ENCODE results near the gene ENTPD3. TPM values are rescaled to one million over a fixed set of nuclear protein-coding genes. Genes with fewer than 3 reads are reported as not detected.
"Not testable (repeated sequence)": the region's sequence is repeated elsewhere in the genome, so short reads cannot be mapped to it uniquely, and the experiment has no call there.

ENTPD3 gene
- total RNA-seq, 2 donors from 2014 or later = 3.0 TPM; not detected in 1

GRCh38 chr3:40456940-40457823 lies 70.2 kb downstream of the ENTPD3 start, which contains the start of gene RPL14:
TSS of gene RPL14 (plus strand) at chr3:40457339. CDS start at chr3:40457472, 133 bp downstream.
- no peak for TF ChIP-seq CTCF (IDR thresholded peaks at IDR 0.05)
- DNase-seq (ENCODE audit: low spot score) (peak; percentile 86), ATAC-seq (ENCODE audit: insufficient number of reproducible peaks, low FRiP score, low read depth) (peak; percentile 91)
- no peaks in the 10 kb centered on the region for H3K27me3 ChIP-seq (replicated peaks; ENCODE audit: insufficient read depth)
- peaks cover 25% of the 10 kb centered on the region for H3K36me3 ChIP-seq
- H3K4me3 ChIP-seq = peak within 1 kb of the TSS; percentile 95
- peak within 1 kb of the TSS; percentile 82 to 85 for H3K27ac ChIP-seq
- peaks cover 19 to 39% of the 10 kb centered on the region in 2 donors for H3K4me1 ChIP-seq (ENCODE audit: control insufficient read depth in 1 of 2, low read depth in 2 of 2)
- H3K9me3 ChIP-seq = no peaks in the 10 kb centered on the region

DNA sequence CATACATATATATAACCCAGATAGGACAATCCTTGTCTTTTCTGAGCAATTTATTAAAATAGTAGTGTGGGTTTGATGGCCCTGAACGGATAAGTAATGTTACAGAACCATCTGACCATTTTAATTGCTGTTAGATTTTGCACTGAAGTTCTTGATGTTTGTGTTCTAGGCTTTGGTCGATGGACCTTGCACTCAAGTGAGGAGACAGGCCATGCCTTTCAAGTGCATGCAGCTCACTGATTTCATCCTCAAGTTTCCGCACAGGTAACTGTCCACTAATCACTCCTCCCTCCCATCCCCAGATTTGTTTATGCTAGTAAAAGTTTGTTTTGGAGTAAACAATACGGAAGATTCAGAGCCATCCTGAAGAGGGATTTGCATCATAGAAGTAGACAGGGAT lies 71.5 kb downstream of the ENTPD3 start:
- Histone ChIP-seq H3K36me3 (peaks cover 34% of the 10 kb centered on the region), H3K9me3 (no peaks in the 10 kb centered on the region), H3K4me1 (ENCODE audit: control insufficient read depth in 1 of 2, low read depth in 2 of 2) (peaks cover 16 to 33% of the 10 kb centered on the region in 2 donors), H3K27ac (peak overlapping the region in 1 of 2 donors; percentile 82), H3K4me3 (peak overlapping the region; percentile 95), H3K27me3 (replicated peaks; ENCODE audit: insufficient read depth) (no peaks in the 10 kb centered on the region)
- DNase-seq (ENCODE audit: low spot score) (no peak), ATAC-seq (ENCODE audit: insufficient number of reproducible peaks, low FRiP score, low read depth) (no peak)
- TF ChIP-seq CTCF (IDR thresholded peaks at IDR 0.05) = no peak

GRCh38 chr3:40460481-40460880 lies 73.5 kb downstream of the ENTPD3 start:
- not testable (repeated sequence) for H3K9me3 ChIP-seq; H3K27ac ChIP-seq; DNase-seq (ENCODE audit: low spot score); H3K4me3 ChIP-seq; ATAC-seq (ENCODE audit: insufficient number of reproducible peaks, low FRiP score, low read depth); H3K27me3 ChIP-seq (replicated peaks; ENCODE audit: insufficient read depth)
- peaks cover 11 to 26% of the 10 kb centered on the region in 2 donors for H3K4me1 ChIP-seq (ENCODE audit: control insufficient read depth in 1 of 2, low read depth in 2 of 2)
- peaks cover 37% of the 10 kb centered on the region for H3K36me3 ChIP-seq

DNA sequence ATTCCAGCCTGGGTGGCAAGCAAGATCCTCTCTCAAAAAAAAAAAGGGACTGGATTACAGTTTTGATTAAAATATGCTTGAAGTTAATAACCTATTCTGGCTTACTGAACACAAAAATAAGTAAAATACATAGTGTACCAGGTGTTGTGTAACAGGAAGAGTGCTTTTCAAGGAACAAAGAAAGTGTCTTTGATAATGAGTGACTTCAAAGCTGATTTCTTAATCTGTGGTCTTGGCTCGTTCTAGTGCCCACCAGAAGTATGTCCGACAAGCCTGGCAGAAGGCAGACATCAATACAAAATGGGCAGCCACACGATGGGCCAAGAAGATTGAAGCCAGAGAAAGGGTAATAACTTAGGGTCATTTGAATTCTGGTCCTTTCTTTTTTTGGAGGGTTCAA lies 74.2 kb downstream of the ENTPD3 start:
- no peak for DNase-seq (ENCODE audit: low spot score)
- ATAC-seq (ENCODE audit: insufficient number of reproducible peaks, low FRiP score, low read depth) = no peak
- H3K4me3 ChIP-seq = no peak overlapping the region
- TF ChIP-seq CTCF (IDR thresholded peaks at IDR 0.05) = no peak
- H3K27ac ChIP-seq = no peak overlapping the region
- peaks cover 37% of the 10 kb centered on the region for H3K36me3 ChIP-seq
- H3K4me1 ChIP-seq (ENCODE audit: control insufficient read depth in 1 of 2, low read depth in 2 of 2) = peaks cover 11 to 25% of the 10 kb centered on the region in 2 donors
- no peaks in the 10 kb centered on the region for H3K9me3 ChIP-seq
- no peaks in the 10 kb centered on the region for H3K27me3 ChIP-seq (replicated peaks; ENCODE audit: insufficient read depth)

DNA sequence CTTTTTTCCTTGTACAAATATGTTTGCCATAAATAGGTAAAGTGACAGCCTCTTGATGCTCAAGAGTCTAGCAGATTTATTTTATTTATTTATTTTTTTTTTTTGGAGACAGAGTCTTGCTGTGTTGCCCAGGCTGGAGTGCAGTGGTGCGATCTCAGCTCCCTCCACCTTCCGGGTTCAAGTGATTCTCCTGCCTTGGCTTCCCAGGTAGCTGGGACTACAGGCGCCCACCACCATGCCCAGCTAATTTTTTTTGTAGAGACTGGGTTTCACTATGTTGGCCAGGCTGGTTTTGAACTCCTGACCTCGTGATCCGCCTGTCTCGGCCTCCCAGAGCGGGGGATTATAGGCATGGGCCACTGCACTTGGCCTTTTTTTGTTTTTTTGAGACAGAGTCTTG lies 75.9 kb downstream of the ENTPD3 start:
- not testable (repeated sequence) for H3K27me3 ChIP-seq (replicated peaks; ENCODE audit: insufficient read depth); H3K4me3 ChIP-seq; ATAC-seq (ENCODE audit: insufficient number of reproducible peaks, low FRiP score, low read depth); DNase-seq (ENCODE audit: low spot score); H3K9me3 ChIP-seq; H3K27ac ChIP-seq
- peaks cover 10 to 17% of the 10 kb centered on the region in 2 donors for H3K4me1 ChIP-seq (ENCODE audit: control insufficient read depth in 1 of 2, low read depth in 2 of 2)
- peaks cover 37% of the 10 kb centered on the region for H3K36me3 ChIP-seq

DNA sequence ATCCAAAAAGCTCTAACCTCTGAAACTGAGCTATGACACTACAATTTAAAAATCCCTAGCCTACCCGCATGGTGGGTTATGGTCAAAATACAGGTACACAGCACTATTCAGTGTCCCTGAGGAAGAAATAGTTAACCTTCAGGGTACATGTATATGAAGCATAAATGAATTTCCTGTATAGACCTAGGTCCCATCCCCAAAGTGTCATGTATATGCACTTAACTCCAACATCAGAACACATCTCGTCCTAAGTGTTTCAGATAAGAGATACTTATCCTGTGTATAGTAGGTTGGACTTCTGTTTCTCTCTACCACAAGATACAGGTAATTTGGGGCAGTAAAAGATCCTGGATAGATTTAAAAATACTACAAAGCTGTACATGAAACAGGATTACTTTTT lies 76.6 kb downstream of the ENTPD3 start:
- no peak for DNase-seq (ENCODE audit: low spot score)
- Histone ChIP-seq H3K4me3 (no peak overlapping the region), H3K36me3 (peaks cover 35% of the 10 kb centered on the region), H3K4me1 (ENCODE audit: control insufficient read depth in 1 of 2, low read depth in 2 of 2) (peaks cover 3 to 10% of the 10 kb centered on the region in 2 donors), H3K27me3 (replicated peaks; ENCODE audit: insufficient read depth) (no peaks in the 10 kb centered on the region), H3K27ac (no peak overlapping the region), H3K9me3 (no peaks in the 10 kb centered on the region)
- ATAC-seq (ENCODE audit: insufficient number of reproducible peaks, low FRiP score, low read depth) = no peak
- TF ChIP-seq CTCF (IDR thresholded peaks at IDR 0.05) = no peak
